ENCODE measurements around the gene SLFN11. TPM values are rescaled to one million over a fixed set of nuclear protein-coding genes. Genes with fewer than 3 reads are reported as not detected.

The SLFN11 gene
- total RNA-seq, result 14.7 TPM

GRCh38 chr17:35373534-35373983 is at the start of gene SLFN11:
TSS of gene SLFN11 (minus strand) at chr17:35373621. CDS start at chr17:35363807, 9,814 bp downstream.

Other genes starting within 250 kb of the SLFN11 start
- 24.4 TPM for gene NLE1, start 231.3 kb downstream of the SLFN11 start, total RNA-seq
- 14.8 TPM for gene UNC45B, start 225.8 kb downstream of the SLFN11 start, total RNA-seq
- not detected for gene SLC35G3, start 179.2 kb downstream of the SLFN11 start, total RNA-seq
- 17.3 TPM for gene SLFN5, start 130.5 kb downstream of the SLFN11 start, total RNA-seq
- 11.5 TPM for gene SLFN12, start 58.9 kb upstream of the SLFN11 start, total RNA-seq
- 2.7 TPM for gene SLFN13, start 75.1 kb upstream of the SLFN11 start, total RNA-seq
- 0.77 TPM for gene SLFN12L, start 164.1 kb upstream of the SLFN11 start, total RNA-seq
- 1.0 TPM for gene SLFN14, start 187.2 kb upstream of the SLFN11 start, total RNA-seq
- 7.6 TPM for gene PEX12, start 204.9 kb upstream of the SLFN11 start, total RNA-seq
- 116 TPM for gene AP2B1, start 213.7 kb upstream of the SLFN11 start, total RNA-seq